GM21717 (cell line): Measurements from ENCODE around the gene SNAP29.
A peak's percentile ranks its signal among the peaks of the same experiment; 100 is the strongest.
"Not testable (repeated sequence)": the region's sequence is repeated elsewhere in the genome, so short reads cannot be mapped to it uniquely, and the experiment has no call there.

Experiments used
- ATAC-seq: cut with Tn5 transposase; IDR thresholded peaks from one replicate; pipeline ENCODE4 v1.9.1; 2021; ENCODE audit warnings: mild to moderate bottlenecking, moderate library complexity; ENCODE audit not compliant: unreplicated experiment

Gene SNAP29

DNA sequence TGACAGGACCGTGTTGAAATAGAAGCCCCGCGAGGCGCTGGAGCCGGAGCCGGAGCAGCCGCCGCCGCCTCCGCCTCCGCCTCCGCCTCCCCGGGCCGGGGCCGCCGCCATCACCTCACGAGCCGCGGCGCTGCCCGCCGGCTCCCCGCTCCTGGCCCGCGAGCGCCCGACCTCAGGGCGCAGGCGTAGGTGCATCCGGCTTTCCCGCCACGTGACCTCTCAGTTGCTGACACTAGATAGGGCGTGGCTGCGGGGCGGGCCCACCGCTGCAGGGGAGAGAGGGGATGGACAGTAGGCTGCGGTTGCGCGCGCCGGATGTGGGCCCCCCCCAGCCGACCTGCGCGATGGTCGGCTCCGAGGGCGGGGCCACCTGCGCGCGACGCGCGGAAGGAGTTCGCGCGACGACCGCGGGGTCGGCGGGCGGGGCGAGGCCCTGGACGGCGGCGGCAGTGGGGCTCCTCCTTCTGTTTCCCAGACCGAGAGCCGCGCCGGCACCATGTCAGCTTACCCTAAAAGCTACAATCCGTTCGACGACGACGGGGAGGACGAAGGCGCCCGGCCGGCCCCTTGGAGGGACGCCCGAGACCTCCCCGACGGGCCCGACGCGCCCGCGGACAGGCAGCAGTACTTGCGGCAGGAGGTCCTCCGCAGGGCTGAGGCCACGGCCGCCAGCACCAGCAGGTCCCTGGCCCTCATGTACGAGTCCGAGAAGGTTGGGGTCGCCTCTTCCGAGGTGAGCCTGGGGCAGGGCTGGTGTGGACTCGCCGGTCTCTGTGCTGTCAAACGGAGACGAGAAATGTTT lies at the start of gene SNAP29, which contains the start of gene PI4KA:
Gene SNAP29 (plus strand): TSS at position 393 of the 802 bp plus-strand sequence. CDS start 104 bp downstream, at position 497.
Gene PI4KA (minus strand): TSS at position 197 of the 802 bp plus-strand sequence. CDS start 86 bp downstream, at position 111.
- ATAC-seq, result peak; percentile 78

DNA sequence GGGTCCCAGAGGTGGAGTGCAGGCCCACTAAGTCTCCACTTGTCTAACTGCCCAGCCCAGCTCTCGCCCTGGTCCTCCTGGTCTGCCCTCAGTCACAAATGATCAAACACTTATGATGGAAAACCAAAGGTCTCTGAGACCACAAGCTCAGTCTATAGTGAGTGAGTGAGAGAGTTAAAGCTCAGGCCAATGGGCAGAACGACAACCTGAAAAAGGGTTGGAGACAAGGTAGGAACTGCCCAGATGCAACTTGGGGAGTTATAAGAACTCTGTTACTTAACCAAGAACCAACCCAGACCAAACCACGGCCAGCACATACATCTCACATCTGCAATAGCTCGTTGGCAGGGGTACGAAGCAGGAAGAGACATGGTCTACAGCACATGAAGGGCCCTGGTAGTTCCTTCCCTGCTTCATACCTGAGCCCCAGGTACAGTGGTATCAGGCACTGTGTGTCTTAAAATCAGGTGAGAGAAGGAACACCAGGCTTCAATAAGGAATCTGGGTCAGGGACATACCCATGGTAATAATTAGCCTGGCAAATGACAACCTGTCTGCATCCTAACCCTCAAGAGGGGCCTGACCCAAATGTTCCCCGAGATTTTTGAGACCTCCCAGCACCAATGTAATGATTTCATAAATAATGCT lies 49.1 kb upstream of the SNAP29 start:
- ATAC-seq, result no peak

DNA sequence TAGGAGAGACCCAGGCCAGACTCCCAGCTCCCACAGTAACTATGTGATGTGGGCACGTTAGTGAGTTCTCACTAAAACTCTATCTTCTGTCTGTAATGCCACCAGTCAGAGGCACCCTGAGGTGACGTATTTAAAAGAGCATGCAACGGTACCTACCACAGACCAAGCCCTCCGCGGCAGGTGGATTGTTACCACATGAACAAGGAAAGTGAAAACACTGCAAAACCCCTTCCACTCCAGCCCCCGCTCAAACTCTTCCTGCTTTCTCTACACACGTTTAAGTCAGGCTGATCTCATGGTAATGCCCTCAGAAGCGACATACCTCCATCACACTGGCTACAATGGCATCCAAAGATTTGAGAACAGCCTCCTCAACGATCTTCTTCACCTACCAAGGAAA lies 48.2 kb upstream of the SNAP29 start:
- ATAC-seq, result no peak

DNA sequence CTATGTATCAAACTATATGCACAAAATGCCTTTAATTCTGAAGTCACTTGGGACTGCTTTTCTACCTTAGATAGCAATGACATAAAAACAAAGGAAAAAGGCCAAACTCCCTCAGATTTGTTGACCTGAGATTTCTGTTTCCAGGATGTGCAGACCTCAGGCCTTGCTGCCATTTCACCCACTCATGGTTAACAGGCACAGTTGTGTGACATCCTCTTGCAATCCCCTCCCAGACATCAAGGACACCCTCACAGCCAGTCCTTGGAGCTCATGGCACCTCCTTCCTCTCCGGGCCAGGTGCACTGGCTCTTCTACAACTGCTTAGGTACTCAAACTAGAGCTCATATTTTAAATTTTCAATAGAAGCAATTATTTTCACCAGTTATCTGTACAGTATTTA lies 47.6 kb upstream of the SNAP29 start:
- no peak for ATAC-seq

DNA sequence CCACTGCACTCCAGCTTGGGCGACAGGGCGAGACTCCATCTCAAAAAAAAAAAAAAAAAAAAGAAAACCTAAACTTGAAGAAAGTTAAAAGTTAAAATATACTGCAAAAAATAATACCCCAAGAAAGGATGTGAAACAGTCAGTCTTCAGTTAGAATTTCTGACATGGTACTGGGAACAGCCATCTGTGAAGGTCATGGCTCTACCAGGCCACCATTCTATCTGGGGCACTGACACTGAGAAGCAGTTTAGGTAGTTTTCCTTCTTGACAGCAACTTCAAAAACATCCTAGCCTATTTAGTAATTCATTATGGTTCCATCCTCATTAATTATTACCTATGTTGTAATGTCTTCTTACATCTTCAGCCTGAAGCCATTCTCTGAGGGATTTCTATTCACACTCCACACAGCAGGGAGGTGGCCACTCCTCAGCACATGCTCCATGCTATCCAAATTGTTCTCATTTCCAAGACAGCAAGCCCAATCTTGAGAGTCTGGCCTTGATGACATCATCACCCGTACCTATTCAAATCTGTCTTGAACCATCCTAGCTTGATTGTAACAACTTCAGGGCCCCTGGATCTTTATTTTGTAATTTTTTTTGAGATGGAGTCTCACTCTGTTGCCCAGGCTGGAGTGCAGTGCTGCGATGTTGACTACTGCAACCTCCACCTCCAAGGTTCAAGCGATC lies 46.7 kb upstream of the SNAP29 start:
- no peak for ATAC-seq

DNA sequence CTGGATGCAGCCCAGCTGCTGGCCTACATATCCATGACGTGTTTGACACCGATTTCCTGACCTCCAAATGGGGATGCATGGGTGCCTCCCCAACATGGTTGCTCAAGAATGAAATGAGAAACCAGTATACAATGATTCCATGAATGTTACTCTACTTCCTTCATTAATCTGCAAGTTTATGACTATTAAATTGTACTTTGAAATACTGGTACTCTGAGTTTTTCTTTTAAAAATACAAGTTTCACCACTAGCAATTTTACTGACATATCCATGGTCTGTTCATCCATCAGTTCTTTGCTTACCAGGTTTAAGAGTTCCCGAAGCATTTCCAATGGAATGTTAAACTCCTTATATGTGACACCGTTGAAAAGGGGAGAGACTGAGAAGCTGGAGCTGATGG lies 45.8 kb upstream of the SNAP29 start:
- ATAC-seq, result no peak

DNA sequence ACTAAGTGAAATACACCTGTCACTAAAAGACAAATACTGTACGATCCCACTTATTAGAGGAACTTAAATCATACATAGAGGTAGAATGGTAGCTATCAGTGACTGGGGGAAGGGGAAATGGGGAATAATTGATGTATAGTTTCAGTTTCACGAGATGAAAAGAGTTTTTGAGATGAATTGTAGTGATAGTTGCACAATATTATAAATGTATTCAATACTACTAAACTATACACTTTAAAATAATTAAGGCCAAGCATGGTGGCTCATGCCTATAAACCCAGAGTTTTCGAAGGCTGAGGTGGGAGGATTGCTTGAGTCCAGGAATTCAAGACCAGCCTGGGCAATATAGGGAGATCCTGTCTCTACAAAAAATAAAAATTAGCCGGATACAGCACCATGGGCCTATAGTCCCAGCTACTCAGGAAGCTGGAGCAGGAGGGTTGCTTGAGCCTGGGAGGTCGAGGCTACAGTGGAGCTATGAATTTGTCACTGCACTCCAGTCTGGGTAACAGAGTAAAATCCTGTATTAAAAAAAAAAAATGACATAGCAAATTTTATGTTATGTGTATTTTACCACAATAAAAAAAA lies 44.5 kb upstream of the SNAP29 start:
- ATAC-seq, result no peak

DNA sequence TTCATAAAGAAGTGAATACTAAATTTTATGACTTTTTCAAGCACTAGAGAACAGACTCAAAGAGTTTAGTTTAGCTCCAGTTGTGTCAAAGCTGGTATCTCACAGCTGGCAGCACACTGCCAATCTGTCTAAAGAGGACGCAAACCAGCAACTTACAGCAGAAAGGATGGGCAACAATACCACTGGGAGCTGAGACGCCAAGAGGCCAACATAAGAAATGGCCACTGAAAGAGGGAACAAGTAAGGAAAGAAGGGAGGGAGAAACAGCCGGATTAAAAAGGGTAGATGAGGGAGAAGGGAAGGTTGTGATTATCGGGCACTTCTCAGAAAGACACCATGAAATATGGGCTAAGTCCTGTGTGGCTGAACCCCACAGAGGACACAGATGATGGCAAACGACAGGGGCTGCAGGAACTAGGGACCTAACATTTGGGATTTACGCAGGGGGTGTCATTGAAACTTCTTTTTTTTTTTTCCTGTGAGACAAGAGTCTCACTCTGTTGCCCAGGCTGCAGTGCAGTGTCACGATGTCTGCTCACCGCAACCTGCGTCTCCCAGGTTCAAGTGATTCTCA lies 43.2 kb upstream of the SNAP29 start:
- ATAC-seq, result no peak

DNA sequence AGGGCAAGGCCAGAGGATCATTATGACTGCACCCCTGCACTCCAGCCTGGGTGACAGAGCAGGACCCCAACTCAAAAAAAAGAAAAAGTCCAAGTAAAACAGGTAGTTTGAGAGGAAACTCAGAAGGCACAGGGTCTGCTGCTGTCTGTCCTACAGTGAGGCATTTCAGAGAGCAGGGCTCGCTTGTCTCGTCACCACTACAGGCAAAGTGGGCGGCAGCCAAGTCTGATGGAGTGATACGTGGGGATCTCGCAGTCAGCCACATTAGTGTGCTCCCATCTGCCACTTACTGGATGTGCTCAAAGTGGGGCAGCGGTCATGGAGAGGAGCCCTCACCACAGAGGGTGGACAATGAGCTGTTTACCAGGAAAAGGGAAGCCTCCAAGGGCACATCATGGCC lies 42.2 kb upstream of the SNAP29 start:
- ATAC-seq, result no peak

DNA sequence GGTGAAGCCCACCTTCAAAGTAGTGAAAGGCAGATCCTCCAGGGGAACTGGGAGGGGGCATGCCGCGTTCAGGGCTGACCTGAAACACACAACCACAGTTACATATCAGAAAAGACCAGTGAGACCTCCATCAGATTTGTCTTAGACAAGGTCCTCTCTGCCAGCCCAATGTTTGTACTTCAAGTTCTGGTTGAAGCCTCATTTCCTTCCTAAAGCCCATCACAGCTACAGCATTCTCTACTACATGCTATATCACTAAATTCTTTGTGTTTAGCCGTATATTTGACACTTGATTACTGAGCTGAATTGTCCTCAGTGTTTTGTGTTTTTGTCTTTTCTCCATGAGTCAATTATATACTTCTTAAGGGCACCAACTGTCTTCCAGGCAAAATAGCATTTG lies 40.3 kb upstream of the SNAP29 start:
- ATAC-seq, result no peak

DNA sequence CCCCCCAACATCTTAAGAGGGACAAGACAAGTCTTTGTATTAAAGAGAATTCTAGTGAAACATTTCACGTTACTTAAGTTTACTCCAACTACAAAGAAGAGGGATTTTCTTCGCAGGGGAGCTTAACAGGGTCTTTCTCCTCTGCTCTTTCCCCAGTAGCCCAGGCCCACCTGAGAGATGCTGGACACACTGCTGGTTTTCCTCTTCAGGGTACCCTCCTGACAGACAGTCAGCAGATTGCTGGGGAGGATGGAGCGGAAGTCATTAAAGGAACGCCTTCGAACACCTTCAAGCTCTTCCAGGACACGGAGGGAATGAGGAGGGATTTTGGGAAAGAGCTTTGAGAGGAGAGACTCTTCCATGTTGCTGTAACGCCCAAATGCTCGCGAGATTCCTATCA lies 39.3 kb upstream of the SNAP29 start:
- no peak for ATAC-seq

DNA sequence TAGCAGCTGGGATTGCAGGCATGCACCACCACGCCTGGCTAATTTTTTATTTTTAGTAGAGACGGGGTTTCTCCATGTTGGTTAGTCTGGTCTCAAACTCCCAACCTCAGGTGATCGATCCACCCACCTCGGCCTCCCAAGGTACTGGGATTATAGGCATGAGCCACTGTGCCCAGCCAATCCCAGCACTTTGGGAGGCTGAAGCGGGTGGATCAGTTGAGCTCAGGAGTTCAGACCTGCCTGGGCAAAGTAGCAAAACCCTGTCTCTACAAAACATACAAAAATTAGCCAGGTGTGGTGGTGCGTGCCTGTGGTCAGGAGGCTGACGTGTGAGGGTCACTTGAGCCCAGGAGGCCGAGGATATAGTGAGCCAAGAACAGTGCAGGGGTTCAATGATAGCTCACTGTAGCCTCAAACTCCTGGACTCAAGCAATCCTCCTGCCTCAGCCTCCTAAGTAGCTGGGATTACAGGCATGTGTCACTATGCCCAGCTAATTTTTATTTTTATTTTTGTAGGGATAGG lies 37.0 kb upstream of the SNAP29 start:
- not testable (repeated sequence) for ATAC-seq

DNA sequence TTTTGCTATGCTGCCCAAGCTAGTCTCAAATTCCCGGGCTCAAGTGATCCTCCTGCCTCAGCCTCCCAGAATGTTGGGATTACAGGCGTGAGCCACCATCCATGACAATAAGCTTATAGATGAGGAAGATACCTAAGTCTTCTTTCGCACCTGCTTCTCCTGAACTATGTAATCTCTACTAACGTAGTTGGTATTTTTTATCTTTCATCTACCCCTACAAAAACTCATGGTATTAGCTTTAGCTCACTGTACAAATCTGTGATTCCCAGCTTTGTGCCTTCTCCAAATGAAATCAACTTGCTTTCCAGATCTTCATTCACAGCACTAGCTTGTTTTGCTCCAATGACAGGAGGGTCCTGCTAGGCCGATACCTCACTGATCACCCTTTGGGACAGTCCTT lies 36.6 kb upstream of the SNAP29 start:
- ATAC-seq, result no peak

DNA sequence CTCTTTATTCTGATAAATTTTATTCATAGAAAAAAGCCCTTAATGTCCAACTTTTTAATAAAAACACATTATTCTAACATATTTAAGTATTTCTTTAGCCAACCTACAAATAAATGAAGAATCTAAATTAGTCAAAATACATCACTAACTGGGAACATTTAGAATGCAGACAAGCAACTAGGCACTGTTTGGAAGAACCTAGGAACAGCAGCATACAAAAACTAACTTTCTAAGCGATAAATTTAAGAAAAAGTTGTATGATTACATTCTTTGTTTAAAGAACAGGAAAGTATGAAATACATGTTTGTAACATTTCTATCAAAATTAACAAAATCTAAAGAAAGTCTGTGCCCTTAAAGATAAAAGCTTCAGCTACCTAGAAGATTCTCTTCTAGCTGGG lies 35.5 kb upstream of the SNAP29 start:
- ATAC-seq, result no peak

DNA sequence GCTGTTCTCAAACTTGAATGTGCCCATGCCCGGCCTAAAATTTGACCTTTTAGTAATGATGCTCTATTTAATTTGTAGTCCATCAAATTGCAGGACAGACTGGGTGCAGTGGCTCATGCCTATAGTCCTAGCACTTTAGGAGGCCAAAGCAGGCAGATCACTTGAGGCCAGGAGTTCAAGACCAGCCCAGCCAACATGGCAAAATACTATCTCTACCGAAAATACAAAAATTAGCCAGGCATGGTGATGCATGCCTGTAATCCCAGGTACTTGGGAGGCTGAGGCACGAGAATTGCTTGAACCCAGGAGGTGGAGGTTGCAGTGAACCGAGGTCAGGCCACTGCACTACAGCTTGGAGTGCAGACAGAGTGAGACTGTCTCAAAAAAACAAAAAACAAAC lies 33.6 kb upstream of the SNAP29 start:
- ATAC-seq, result not testable (repeated sequence)

DNA sequence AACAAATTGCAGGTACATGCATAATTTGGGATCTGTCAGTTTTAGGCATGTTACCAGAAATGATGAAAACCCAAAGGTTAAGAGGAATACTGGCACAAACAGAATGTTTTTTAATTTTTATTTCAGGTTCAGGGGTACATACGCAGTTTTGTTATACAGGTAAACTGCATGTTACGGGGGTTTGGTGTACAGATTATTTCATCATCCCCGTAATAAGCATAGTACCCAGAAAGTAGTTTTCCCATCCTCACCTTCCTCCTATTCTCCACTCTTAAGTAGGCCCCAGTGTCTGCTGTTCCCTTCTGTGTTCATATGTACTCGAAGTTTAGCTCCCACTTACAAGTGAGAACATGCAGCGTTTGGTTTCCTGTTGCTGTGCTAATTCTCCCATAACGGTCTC lies 33.2 kb upstream of the SNAP29 start:
- ATAC-seq, result no peak

DNA sequence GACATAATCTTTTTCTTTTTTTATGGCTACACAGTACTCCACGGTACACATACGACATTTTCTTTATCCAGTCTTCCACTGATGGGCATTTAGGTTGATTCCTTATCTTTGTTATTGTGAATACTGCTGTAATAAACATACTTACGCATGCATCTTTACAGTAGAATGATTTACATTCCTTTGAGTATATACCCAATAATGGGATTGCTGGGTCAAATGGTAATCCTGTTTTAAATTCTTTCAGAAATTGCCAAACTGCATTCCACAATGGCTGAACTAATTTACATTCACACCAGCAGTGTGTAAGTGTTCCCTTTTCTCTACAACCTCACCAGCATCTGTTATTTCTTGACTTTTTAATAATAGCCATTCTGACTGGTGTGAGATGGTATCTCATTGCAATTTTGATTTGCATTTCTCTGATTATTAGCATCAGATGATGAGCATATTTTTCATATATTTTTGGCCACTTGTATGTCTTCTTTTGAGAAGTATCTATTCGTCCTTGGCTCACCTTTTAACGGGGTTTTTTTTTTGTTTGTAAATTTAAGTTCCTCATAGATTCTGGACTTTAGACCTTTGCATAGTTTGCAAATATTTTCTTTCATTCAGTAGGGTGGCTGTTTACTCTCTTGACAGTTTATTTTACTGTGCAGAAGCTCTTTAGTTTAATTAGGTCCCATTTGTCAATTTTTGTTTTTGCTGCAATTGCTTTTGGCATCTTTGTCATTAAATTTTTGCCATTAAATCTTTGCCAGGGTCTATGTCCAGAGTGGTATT lies 32.2 kb upstream of the SNAP29 start:
- not testable (repeated sequence) for ATAC-seq

DNA sequence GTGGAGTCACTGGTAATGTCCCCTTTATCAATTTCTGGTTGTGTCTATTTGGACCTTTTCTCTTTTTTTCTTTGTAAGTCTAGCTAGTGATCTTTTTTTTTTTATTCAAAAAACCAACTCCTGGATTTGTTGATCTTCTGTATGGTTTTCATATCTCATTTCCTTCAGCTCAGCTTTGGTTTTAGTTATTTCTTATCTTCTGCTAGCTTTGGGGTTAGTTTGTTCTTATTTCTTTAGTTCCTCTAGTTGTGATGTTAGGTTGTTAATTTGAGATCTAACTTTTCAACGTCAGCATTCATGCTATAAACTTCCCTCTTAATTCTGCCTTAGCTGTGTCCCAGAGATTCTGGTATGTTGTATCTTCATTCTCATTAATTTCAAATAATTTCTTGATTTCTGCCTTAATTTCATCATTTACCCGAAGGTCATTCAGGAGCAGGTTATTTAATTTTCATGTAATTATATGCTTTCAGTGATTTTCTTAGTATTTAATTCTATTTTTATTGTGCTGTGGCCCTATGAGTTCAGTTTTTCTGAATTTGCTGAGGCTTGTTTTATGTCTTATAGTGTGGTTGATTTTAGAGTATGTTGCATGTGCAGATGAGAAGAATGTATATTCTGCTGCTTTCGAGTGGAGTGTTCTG lies 29.2 kb upstream of the SNAP29 start:
- no peak for ATAC-seq

DNA sequence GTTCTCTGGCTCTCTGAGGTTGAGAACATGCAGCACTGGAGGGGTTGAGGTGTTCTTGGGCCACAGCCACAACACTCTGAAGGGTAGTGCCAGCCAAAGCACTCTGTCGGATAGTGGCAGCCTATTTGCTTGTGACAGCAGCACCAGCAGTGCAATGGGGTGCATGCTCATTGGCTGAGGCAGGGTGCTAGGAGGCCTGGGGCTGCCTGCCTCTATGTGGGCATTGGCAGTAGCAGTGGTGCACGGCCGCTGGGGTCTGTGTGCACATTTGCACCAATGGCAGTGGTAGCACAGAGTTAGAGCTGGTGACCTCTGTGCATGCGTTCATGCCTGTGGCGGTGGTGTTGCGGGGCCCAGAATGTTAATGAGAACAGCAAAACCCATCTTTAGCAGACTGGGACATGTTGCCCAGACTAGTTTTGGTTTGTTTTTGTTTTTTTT lies 25.6 kb upstream of the SNAP29 start:
- ATAC-seq, result no peak
